ENCODE data around the gene CEP152.

CEP152 gene

DNA sequence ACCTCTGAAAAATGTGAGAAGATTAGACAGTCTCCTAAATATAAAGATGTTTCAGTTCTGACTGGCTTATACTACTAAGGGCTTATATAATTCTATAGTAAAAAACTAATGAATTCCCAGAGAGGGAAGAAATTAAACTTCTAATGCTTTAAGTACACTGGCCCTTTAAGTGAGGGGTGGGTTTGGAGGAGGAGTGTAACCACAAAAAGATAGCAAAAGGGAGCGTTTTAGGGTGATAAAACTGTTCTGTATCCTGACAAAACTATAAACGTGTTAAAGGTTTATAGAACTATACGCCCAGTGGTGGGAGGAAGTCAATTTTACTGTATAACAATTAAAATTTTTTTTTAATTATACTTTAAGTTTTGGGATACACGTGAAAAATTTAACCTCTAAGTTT lies 45.8 kb downstream of the CEP152 start:
- no peak for DNase-seq (ENCODE audit: low read depth)

DNA sequence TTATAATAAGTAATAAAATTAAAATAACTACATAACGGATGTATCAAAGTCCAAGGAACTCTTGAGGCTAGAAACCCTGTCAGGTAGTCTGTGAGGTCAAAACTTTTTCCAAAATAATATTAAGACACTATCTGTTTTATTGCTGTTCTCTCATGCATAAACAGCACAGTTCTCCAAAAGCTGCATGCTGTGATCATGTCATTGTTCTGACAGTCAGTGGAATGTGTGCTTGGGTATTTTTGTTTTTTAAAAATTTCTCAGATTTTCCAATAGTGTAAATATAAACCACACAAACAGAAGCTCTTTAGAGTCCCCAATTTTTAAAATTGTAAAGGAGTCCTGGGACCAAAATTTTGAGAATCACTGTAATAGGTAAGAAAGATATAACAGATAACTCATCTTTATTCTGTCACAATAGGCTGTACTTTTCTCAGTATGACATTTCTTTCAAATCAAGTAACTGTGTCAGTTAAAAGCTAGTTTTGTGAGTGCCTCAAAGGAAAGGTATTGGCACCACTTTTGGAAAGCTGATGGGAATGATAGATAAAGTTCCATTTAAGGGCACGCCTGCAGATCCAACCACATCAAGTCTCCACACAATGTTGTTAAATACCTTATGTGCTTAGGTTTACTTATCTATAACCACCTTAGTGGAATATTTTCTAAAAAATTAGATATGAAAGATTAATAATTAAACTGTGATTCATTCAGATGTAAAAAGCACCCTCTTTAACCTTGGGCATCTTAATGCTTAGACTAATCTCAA lies 49.3 kb downstream of the CEP152 start:
- no peak for DNase-seq (ENCODE audit: low read depth)

DNA sequence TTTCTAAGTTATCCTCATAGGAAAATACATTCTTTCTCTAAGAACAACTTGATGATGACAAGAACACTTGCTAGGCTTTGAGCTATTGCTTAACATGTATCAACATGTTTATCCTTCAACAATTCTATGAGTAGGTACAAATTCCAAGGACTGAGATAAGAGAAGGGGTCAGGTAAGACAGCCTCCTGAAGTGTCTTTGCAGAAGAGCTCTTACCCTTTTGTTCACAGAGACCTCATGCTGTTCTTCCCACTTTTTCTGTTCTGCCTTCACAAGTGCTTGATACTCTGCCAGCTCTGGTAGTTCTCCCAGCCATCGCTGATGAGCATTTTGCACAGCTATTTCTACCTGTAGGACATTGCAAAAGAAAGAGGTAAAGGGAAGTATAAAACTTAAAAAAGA lies 50.9 kb downstream of the CEP152 start:
- no peak for DNase-seq (ENCODE audit: low read depth)

DNA sequence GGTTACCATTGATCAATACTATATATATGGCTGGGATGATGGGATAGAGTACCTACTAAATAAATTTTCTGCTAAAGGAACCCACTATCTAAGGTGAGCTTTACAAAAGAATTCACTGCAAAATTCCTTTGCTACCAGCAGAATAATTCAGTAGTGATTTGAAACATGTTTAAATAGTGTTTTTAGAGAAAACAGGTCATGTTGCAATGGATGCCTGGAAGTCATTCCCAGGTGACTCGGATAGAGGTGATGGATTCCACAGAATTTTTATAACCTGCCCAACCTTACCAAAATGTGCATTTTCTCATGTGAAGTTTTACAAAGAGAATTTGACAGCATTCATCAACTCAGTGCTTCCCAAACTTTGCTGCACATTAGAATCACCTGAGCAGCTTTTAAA lies 53.2 kb downstream of the CEP152 start:
- no peak for DNase-seq (ENCODE audit: low read depth)

DNA sequence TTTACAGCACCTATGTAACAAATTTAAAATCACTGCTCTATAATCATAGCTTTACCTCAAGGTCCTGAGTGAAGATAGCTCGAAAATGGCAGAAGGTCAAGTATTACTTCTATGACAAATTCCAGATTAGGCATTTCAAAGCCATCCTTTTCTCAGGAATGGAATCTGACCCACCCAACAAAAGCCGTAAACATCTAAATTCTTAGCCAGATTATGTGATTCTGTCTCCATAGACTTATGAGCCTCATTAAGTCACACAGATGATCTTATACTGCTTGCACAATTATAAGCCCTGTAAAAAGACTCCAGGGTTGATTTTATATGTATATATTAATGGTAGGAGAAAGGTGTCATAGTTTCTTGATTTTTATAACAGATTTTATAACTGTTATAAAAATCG lies 56.9 kb downstream of the CEP152 start:
- DNase-seq (ENCODE audit: low read depth): no peak

DNA sequence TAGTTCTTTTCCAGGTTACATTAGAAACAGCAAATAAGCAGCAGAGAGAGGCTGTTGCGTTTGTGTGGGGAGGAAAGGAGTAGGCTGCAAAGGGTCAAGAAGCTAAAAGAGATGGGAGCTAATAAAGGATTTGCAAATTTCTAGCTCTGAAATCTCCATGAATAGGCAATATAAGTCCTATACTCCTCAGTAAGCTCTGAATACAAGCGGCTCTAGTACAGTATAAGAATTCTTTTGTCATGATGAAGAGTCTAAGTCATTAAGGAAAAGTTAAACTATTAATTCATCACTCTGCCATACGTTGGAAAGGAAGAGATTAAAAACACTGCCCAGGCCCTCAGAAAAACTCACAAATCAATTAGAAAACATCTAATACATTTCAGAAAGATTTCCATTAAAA lies 59.3 kb downstream of the CEP152 start:
- DNase-seq (ENCODE audit: low read depth): no peak

DNA sequence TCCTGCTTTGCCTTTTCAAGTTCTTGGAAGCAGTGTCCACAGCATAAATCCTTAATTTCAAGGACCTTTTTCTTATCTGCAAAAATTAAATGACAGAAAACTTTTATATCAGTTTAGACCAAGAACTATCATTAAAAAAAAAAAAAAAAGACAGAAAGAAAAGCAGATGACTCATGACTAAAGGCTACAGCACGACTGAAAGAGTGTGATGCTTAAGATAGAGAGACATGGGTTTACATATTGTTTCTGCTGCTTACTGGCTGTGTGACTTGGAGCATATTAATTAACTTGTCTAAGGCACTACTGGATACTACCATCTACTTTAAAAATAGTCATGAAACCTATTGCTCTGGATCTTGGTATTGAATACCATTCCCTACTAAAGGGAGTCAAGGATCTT lies 62.3 kb downstream of the CEP152 start:
- no peak for DNase-seq (ENCODE audit: low read depth)

DNA sequence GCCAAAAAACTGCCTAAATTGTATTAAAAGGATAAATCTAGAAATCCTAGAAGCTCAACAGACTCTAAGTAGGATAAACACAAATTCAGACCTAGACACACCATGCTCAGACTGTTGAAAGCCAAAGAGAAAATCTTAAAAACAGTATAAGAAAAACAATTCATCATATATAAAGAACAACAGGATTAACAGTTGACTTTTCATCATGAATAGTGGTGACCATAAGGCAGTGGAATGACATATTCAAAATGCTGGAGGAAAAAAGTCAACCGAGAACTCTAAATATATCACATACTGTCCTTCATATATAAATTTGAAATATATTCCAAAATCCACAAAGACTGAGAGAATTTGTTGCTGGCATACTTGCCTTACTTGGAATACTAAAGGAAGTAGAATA lies 77.3 kb downstream of the CEP152 start:
- DNase-seq (ENCODE audit: low read depth): no peak

DNA sequence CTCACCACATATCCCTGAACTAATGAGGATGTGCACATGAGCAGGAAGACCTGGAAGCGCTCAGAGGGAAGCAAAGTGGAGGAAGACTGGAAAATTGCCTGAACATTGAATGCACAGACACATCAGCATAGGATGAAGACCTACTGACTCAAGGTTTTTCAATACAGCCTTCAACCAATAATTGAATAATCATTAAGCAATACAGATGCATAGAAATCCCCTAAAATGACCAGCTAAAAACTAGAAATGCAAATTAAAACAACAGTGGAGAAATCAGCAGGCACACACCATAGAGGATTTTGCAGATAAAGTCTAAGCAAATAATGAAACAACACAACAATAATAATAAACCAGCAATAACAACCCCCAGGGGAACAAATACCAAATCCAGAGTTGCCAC lies 80.4 kb downstream of the CEP152 start:
- DNase-seq (ENCODE audit: low read depth): no peak

DNA sequence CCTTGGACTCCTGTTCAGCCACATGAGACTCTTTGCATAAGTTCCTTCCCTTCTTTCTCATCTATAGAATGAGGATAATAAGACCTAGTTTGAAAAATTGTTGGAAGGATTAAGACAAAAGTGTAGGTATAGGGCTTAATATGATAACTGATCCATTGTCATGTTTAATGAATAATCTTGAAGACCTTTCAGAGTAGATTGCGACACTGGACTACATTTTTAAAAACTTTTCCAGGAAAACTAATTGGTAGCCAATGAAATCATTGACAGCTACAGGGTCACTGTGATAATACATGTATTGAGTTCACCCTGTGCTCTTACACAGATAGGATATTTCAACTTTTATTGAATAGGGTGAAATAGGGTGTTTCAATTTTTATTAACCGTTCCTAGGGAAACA lies 86.9 kb downstream of the CEP152 start:
- no peak for DNase-seq (ENCODE audit: low read depth)

DNA sequence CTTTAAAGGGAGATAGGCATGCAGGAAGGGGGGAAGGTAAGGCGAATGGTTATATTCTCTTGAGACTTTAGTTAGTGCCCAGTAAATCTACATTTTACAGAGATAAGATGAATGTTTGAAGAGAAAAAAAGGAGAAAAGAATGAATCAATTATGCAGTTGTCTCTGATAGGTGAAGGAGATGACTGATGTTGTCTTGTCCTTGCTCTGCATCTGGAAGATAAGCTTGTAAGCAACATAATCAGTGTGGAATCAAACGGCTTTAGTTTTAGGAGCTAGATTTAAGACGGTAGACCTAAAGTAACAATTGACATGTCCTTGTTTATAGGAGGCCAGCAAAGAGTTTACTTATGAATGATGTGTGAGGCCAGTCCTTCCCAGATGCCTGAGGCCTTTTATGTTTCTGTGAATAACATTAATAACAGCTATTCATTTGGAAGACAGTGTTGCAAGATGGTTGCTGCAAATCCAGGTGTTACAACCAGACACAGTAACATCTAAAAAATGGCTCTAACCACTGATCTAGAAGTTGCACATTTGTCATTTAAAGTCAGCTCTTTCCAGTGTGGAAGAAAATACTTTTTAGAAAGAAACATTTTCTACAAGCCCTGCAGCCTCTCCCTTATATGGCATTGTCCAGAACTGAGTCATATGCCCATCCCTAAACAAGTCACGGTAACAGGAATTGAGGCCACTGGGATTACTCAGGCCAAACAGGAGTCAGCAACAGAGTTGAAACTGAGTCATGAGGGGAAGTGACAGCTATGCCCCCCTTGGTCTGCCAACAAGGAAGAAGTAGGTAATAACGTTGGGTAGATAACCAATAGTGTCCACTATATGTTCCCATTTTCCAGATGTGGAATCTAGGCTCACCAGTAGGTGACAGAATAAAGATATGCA lies 87.9 kb downstream of the CEP152 start:
- DNase-seq (ENCODE audit: low read depth): no peak

DNA sequence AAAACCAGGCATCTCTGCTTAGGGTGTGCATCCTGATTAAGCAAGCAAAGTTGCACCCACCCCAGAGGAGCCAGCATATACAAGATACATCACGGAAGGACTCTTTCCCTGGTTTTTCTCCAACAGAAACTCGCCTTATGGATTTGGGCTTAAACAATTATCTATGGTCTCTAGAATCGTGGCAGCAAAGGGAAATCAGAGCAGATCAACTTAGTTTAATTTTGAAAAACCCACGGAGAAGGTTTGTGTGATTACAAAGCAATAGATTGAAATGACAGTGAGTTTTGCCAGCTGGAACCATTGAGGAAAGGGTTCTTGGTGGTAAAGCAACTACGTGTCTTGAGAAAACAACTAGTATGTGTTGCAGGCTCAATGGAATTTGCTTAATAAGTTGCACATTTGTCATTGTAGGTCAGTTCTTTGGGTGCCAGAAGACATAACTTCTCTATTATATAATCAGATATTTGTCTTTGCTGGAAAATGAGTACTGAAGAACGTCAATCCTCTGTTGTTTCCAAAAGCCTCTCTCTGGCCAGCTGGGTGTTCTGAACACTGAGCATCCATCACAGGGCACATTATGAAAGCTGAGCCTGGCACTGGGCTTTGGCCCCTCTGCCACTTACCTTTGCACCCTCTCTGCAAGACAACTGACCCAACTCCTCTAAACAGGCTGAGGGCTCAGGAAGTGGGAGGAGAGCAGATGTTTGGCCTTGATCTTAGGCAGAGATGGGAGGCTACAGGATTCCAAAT lies 89.6 kb downstream of the CEP152 start:
- DNase-seq (ENCODE audit: low read depth): no peak

DNA sequence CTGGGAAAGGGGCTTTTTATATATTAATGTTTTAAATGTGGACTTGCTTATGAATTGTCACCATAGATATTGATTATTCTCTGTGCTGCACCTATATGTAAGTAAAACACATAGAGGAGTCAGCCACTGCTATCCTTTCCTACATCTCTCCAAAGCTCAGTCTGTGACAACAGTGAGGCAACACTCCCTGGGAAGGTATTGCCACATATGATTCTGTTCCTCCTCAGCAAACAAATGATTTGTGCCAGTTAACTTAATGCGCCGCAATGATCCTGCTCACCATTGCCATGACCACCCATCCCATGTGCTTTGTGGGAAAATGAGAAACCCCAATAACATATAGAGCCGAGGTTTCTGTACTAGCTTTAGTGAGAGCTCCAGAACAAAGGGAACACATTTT lies 90.2 kb downstream of the CEP152 start:
- DNase-seq (ENCODE audit: low read depth): no peak

DNA sequence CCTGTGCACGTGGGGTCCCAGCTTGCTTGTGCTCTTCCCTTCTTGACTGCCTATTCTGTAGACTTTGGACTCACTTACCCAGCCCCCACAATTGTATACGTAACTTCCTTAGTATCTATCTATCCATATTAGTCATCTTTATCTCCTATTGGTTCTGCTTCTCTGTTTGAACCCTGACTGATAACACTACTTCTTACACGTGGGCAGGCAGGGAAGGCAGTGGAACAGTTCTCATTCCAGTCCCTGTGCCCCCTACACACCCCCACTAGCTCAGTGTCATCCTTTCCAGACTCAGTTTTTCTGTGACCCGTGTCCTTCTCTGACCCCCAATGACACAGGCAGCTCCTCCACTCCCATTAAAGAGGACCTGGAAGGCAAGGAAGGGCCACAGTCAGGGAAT lies 91.2 kb downstream of the CEP152 start:
- no peak for DNase-seq (ENCODE audit: low read depth)

DNA sequence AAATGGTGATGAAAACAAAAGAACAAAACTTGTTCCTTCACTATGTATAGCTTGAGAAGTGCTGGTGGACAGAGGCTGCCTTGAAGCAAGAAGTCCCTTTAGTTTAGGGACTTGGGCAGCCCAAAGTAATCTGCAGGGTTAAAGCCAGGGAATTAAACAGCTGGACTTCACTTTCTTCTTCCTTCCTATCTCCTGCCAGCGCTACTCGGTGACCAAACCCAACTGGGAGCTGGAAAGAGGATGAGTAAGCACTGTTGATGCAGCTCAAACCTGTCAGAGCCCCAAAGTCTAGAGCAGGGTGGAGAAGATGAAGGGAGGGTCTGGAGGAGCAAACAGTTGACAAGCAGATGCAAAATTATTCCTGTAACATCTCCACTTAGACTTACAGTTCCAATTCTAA lies 92.2 kb downstream of the CEP152 start:
- DNase-seq (ENCODE audit: low read depth): no peak

DNA sequence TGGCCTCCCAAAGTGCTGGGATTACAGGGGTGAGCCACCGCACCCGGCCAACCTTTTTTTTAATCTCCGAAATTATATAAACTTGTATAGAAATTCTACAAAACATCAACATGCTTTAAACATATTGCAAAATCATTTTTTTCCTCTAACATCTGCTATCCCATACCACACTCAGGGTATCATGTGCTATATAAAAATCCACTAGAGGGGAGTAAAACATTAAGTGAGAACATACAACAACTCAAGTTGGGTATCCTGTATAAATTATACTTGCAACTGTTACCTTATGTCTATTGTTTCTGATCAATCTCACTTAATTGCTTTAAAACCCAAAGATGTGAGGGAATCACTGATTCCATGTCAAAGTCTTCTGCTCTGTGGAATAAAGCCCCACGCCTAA lies 93.4 kb downstream of the CEP152 start:
- no peak for DNase-seq (ENCODE audit: low read depth)

DNA sequence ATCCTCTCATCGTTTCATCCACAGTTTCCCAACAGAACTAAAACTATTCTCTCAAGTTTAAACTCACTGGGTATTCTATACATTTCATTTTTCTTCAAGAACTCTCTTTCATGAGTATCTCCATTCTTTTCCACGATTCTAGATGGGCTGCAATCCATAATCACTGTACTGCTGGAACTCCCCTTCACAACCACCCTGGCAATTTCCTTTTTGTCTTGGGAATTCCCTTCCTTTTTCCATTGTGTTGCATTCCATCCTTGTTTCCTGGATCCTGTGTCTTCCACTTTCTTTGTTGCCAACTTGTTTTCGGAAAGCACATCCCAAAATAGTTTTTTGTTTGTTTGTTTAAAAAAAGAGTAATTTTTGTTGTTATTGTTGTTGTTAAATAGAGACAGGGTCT lies 98.3 kb downstream of the CEP152 start:
- DNase-seq (ENCODE audit: low read depth): no peak

DNA sequence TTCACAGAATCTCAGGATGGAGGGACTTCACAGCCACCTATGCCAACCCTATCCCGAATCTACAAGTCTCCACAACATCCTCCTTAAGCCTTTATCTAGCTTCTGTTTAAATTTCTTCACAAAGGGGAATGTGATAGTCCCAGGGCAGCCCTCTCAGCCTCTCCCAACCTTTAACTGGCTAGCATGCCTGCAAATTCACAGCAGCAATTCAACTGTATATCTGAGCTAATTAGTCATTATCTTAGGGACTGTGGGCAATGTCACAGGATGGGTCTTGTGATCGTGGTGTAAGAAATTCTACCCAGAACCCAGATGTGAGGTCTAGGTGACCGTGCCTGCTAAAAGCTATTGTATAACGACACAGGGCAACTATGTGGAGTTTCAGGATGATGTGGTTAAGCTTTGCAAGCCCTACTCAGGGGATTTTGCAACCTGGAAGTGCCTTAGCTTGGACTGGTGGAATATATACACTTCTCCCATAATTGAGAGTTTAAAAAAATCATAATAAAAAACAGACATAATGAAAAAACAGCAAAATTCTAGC lies 99.8 kb downstream of the CEP152 start:
- no peak for DNase-seq (ENCODE audit: low read depth)

DNA sequence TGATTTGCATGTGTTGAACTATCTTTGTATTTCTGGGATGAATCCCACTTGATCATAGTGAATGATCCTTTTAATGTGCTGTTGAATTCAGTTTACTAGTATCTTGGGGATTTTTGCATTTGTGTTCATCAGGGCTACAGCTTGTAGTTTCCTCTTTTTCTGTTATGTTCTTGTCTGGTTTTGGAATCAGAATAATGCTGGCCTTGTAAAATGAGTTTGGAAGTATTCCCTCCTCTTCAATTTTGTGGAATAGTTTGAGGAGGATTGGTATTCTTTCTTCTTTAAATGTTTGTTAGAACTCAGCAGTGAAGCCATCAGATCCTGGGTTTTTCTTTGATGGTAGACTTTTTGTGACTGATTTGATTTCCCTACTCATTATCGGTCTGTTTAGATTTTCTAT lies 102.2 kb downstream of the CEP152 start:
- no peak for DNase-seq (ENCODE audit: low read depth)

DNA sequence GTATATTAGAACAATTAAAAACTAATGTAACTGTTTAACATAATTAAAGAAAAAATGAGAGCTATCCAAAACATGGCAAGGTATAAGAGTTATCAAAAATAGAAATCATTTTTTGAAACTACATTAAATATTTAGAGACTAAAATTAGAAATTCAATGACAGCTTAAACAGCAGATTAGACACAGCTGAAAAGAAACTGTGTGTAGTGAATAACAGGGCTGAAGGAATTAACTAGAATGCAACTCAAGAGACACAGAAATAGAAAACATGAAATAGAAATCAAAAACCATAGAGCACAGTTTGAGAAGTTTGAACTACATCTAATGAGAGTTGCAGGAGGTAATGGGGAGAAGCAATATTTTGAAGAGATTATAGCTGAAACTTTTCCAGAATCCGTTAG lies 105.5 kb downstream of the CEP152 start:
- DNase-seq (ENCODE audit: low read depth): no peak

DNA sequence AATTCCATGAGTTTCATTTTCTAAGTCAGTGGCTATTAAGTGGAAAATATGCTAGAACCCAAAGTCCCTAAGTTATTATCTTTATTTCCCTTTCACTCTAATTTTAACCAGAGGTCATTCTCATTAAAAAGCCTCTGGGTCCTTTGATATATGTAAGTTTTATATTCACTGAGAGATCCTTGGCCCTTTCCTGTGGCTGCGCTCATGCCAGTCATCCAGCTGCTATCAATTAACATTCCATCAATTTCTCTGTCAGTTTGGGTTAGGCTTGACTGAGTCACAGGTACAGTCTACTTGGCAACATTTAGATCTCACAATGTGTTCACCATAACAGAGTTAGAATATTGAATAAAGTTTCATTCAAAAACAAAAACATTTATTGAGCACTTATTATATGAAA lies 107.3 kb downstream of the CEP152 start:
- no peak for DNase-seq (ENCODE audit: low read depth)

DNA sequence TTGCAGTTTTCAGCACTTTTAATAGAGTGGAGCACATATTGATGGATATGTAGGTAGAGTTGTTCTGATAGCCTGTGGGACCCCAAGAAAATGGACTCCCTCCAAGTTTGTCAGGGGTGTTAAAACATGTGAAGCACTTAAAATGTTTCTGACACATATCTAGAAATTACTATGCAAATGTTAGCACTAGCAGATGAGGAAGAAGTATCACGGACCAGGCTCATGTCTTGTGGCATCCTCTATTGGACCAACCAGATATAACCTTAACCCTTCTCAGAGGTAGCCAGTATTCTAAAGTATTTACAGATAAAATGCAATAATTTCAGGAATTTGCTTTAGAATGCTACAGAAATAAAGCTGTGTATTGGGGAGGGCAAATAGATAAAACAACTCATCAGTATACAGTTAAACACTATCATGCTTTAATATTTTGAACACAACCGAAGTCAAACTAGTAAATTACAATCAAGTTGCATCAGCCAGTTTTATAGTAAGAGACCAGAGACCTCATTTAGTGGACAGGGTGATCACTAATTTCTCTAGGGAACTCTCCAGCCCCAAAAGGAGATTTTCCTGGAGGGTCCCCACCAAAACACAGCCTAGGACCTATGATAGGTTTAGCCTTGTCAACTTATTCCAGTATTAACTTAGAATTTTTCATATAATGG lies 108.2 kb downstream of the CEP152 start:
- no peak for DNase-seq (ENCODE audit: low read depth)

Measured in activated T-cell treated with anti-CD3 and anti-CD28 coated beads for 1 hour (primary cell).